Right atrium auricular region (tissue), 2 donors: ENCODE data around the gene TPPP3. TPM values are rescaled to one million over a fixed set of nuclear protein-coding genes. Genes with fewer than 3 reads are reported as not detected.
A peak's percentile ranks its signal among the peaks of the same experiment; 100 is the strongest.

Experiments
- DNase-seq: peaks from one replicate; pipeline ENCODE4 v3.0.0-alpha.2; 2019; ENCODE audit warnings: low spot score
- H3K27ac ChIP-seq, 2 donors: fragments of 200-600 bp; sonication (generic); 1 replicate in 1 of 2; 2 replicates in 1 of 2; pipeline ENCODE4 v1.5.1; 2016 to 2019
- H3K27me3 ChIP-seq, 2 donors: fragments of 200-600 bp; sonication (generic); one replicate each; pipeline versions ENCODE4 v1.5.1 to v1.6.0; 2017 to 2019
- H3K36me3 ChIP-seq: fragments of 200-600 bp; sonication (generic); one replicate; pipeline ENCODE4 v1.5.1; 2016
- H3K4me1 ChIP-seq, 2 donors: fragments of 200-600 bp; sonication (generic); one replicate each; pipeline versions ENCODE4 v1.5.1 to v1.6.0; 2017 to 2019
- H3K4me3 ChIP-seq, 2 donors: fragments of 200-600 bp; sonication (generic); 1 replicate in 1 of 2; 2 replicates in 1 of 2; pipeline ENCODE4 v1.5.1; 2017 to 2019; ENCODE audit warnings: mild to moderate bottlenecking in 1 of 2, moderate library complexity in 1 of 2
- H3K9me3 ChIP-seq, 2 donors: fragments of 200-600 bp; sonication (generic); one replicate each; pipeline ENCODE4 v1.5.1; 2019
- total RNA-seq, 2 donors: library from RNA; depleted of rRNA; stranded (reverse); fragments of >200 nt; gene quantifications; one replicate each; pipeline ENCODE4 v1.1.0, GENCODE V29; 2016
- TF ChIP-seq, protein P1 (sequence below), 2 donors: fragments of 200-600 bp; sonication (generic); IDR thresholded peaks; one replicate each; pipeline ENCODE4 v1.5.1; 2019; ENCODE audit warnings: antibody characterized with exemption in 2 of 2

TPPP3 gene
- total RNA-seq, 2 donors from 2014 or later = 24.1 to 56.4 TPM

DNA sequence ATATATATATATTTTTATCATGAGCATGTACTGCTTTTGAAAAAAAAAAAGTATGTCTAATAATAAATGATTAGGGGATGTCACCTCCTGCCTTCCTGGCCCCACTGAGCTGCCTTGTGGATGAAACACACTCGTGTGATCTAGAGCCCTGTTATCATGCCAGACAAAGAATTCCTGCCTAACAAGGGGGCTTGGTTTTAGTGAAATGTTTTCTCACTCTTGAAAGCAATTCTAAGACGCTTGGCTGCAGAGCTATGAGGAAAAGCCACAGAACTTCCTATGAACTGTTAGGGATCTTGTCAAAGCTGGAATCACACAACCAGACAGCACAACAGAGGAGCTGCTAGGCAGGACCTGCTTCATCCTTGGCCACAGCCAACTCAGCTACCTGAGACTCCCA, 19.0 kb upstream of the TPPP3 start:
- TF ChIP-seq, protein P1, sequence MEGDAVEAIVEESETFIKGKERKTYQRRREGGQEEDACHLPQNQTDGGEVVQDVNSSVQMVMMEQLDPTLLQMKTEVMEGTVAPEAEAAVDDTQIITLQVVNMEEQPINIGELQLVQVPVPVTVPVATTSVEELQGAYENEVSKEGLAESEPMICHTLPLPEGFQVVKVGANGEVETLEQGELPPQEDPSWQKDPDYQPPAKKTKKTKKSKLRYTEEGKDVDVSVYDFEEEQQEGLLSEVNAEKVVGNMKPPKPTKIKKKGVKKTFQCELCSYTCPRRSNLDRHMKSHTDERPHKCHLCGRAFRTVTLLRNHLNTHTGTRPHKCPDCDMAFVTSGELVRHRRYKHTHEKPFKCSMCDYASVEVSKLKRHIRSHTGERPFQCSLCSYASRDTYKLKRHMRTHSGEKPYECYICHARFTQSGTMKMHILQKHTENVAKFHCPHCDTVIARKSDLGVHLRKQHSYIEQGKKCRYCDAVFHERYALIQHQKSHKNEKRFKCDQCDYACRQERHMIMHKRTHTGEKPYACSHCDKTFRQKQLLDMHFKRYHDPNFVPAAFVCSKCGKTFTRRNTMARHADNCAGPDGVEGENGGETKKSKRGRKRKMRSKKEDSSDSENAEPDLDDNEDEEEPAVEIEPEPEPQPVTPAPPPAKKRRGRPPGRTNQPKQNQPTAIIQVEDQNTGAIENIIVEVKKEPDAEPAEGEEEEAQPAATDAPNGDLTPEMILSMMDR (IDR thresholded peaks at IDR 0.05) = no peak
- no peaks in the 10 kb centered on the region for H3K9me3 ChIP-seq
- peaks cover 0 to 12% of the 10 kb centered on the region in 2 donors for H3K4me1 ChIP-seq
- H3K36me3 ChIP-seq = no peaks in the 10 kb centered on the region
- no peak overlapping the region for H3K27ac ChIP-seq
- no peak overlapping the region for H3K4me3 ChIP-seq
- DNase-seq = no peak
- H3K27me3 ChIP-seq = no peaks in the 10 kb centered on the region

DNA sequence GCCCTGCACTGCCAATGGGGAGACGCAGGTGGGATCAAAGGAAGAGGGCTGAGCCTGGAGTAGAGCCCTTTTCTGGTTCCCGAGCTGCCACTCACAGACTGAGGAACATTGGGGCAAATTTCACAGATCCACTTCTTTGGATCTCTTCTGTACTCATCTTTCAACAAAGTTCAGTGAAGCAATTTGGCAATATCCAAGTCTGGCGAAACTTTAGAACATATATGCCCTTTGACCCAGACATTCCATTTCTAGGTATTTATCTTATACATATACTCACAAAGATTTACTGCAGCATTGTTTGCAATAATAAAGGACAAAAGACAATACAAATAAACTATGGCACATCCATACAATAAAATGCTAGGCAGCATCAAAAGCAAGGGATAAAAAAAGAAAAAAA, 18.0 kb upstream of the TPPP3 start:
- peaks cover 0 to 21% of the 10 kb centered on the region in 2 donors for H3K4me1 ChIP-seq
- no peaks in the 10 kb centered on the region for H3K27me3 ChIP-seq
- no peaks in the 10 kb centered on the region for H3K36me3 ChIP-seq
- no peaks in the 10 kb centered on the region for H3K9me3 ChIP-seq
- no peak overlapping the region for H3K27ac ChIP-seq
- no peak overlapping the region for H3K4me3 ChIP-seq
- no peak for DNase-seq
- TF ChIP-seq, protein P1 (IDR thresholded peaks at IDR 0.05) = no peak

DNA sequence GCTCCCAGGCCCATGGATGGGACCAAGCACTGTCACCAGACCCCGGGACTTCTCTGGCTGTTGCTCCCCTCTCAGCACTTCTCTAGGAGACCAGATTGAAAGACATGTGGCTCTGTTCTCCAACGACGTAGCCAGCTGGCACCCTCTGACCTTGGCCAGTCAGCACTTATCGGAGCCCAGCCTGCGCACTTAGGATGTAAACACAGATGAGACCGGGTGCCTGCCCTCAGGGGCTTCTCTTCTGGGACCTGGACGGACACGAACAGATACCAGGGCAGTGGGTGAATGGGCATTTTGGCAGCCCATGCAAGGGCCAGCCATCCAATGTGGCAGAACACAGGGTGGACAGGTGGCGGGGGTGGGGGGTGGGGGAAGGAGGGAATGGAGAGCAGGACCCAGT, 16.3 kb upstream of the TPPP3 start:
- Histone ChIP-seq H3K27ac (no peak overlapping the region), H3K36me3 (no peaks in the 10 kb centered on the region), H3K9me3 (no peaks in the 10 kb centered on the region), H3K27me3 (no peaks in the 10 kb centered on the region), H3K4me3 (no peak overlapping the region), H3K4me1 (peaks cover 0 to 23% of the 10 kb centered on the region in 2 donors)
- TF ChIP-seq, protein P1 (IDR thresholded peaks at IDR 0.05) = no peak
- no peak for DNase-seq

DNA sequence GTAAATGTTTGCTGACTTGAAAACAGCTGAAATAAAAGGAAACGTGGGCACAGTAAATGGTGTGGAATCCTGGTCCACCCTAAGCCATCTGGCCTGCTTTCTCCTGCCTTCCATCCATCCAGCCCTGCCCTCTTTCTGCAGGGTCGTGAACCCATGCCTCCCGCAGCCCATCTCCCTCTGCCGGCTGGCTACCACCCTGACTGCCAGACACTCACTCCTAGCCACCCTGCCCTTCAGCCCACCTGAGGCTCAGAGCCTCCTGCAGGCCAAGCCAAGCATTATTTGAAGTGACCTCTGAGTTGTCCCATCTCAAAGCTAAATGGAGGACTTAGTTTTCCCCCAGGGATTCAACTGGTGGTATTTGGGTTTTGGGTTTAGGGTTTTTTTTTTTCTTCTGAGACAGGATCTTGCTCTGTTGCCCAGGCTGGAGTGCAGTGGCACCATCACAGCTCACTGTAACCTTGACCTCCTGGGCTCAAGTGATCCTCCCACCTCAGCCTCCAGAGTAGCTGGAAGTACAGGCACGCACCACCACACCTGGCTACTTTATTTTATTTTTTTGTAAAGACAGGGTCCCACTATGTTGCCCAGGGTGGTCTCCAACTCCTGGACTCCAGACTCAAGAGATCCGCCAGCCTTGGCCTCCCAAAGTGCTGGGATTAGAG, 14.6 kb upstream of the TPPP3 start:
- peaks cover 0 to 23% of the 10 kb centered on the region in 2 donors for H3K4me1 ChIP-seq
- H3K27ac ChIP-seq = no peak overlapping the region
- H3K4me3 ChIP-seq = no peak overlapping the region
- H3K27me3 ChIP-seq = no peaks in the 10 kb centered on the region
- no peaks in the 10 kb centered on the region for H3K9me3 ChIP-seq
- TF ChIP-seq, protein P1 (IDR thresholded peaks at IDR 0.05) = no peak
- no peaks in the 10 kb centered on the region for H3K36me3 ChIP-seq
- no peak for DNase-seq

DNA sequence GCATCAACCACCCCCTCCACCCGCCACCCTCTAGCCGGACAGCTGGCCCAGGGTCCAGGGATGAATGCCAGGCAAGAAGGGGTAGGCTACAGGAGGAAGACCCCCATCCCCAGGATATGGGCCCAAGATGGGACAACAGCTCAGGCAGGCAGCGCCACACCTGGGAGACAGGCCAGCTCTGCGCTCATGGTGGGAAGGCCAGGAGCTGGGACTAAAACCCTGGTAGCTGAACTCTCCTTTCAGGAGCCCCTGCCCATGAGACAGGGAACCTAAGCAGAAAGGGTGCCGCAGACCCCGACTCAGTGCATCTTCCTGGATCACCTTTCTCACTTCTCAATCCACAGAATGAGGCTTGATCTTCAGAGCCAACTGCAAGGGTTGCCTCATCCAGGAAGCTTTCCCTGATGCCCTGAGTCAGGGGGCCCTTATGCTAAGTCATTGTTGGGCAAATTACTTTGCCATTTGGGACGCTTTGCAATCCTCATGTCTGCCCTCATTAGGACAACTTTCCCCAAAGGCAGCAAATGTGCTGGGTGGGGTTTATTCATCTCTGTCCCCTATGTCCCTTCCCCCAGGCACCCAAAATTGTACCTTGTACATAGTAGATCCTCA, 14.0 kb upstream of the TPPP3 start:
- Histone ChIP-seq H3K27ac (peak overlapping the region; percentile 57 to 72), H3K4me3 (no peak overlapping the region), H3K27me3 (no peaks in the 10 kb centered on the region), H3K36me3 (no peaks in the 10 kb centered on the region), H3K4me1 (peaks cover 0 to 23% of the 10 kb centered on the region in 2 donors), H3K9me3 (no peaks in the 10 kb centered on the region)
- DNase-seq = no peak
- TF ChIP-seq, protein P1 (IDR thresholded peaks at IDR 0.05) = no peak
